Measurements from ENCODE around the gene ST6GALNAC2. TPM values are rescaled to one million over a fixed set of nuclear protein-coding genes. Genes with fewer than 3 reads are reported as not detected.
"Not testable (repeated sequence)": the region's sequence is repeated elsewhere in the genome, so short reads cannot be mapped to it uniquely, and the experiment has no call there.

The ST6GALNAC2 gene
- total RNA-seq, 4 donors from 2014 or later = 15.2 to 39.9 (median 29.5) TPM

GRCh38 chr17:76561799-76562268, 23.8 kb downstream of the ST6GALNAC2 start:
- no peaks in the 10 kb centered on the region for H3K9me3 ChIP-seq
- 41 to 47% methylated on average over 5 of the region's 5 CpGs for WGBS, 2 donors
- no peak for DNase-seq
- H3K27me3 ChIP-seq = no peaks in the 10 kb centered on the region
- peaks cover 15 to 77% (median 44%) of the 10 kb centered on the region in 3 donors for H3K4me1 ChIP-seq
- H3K4me3 ChIP-seq = peak overlapping the region in 2 of 4 donors; percentile 11 to 37
- TF ChIP-seq POLR2A (IDR thresholded peaks at IDR 0.05) (no peak), CTCF (IDR thresholded peaks at IDR 0.05) (no peak)
- H3K36me3 ChIP-seq = peaks cover 0 to 46% (median 10%) of the 10 kb centered on the region in 3 donors
- intact Hi-C loops (cut with DNase I) = no loop called here
- H3K27ac ChIP-seq = peak overlapping the region; percentile 58 to 95 (median 77)

GRCh38 chr17:76561332-76561731, 24.3 kb downstream of the ST6GALNAC2 start:
- Histone ChIP-seq H3K4me3 (peak overlapping the region in 2 of 4 donors; percentile 71 to 82), H3K9me3 (no peaks in the 10 kb centered on the region), H3K4me1 (peaks cover 15 to 77% (median 49%) of the 10 kb centered on the region in 3 donors), H3K27ac (peak overlapping the region; percentile 50 to 95 (median 77)), H3K27me3 (no peaks in the 10 kb centered on the region), H3K36me3 (peaks cover 0 to 41% (median 10%) of the 10 kb centered on the region in 3 donors)
- DNase-seq = no peak
- 16 to 24% methylated on average over 7 of the region's 7 CpGs for WGBS, 2 donors
- intact Hi-C loops (cut with DNase I) = no loop called here
- TF ChIP-seq CTCF (IDR thresholded peaks at IDR 0.05) (no peak), POLR2A (IDR thresholded peaks at IDR 0.05) (no peak)

- peak overlapping the region; percentile 60 to 95 (median 80) for H3K27ac ChIP-seq
- DNase-seq = no peak
- no peaks in the 10 kb centered on the region for H3K27me3 ChIP-seq
- H3K4me1 ChIP-seq = peaks cover 15 to 77% (median 50%) of the 10 kb centered on the region in 3 donors
- peaks cover 0 to 37% (median 10%) of the 10 kb centered on the region in 3 donors for H3K36me3 ChIP-seq
- H3K9me3 ChIP-seq = no peaks in the 10 kb centered on the region
- intact Hi-C loops (cut with DNase I) = no loop called here
- H3K4me3 ChIP-seq = peak overlapping the region in 2 of 4 donors; percentile 71 to 82
- WGBS, 2 donors = 33 to 51% methylated on average over 6 of the region's 6 CpGs
- TF ChIP-seq CTCF (IDR thresholded peaks at IDR 0.05) = no peak
- TF ChIP-seq POLR2A (IDR thresholded peaks at IDR 0.05) = no peak
Measured at GRCh38 chr17:76560877-76561221, 24.8 kb downstream of the ST6GALNAC2 start.

- Histone ChIP-seq H3K4me3 (peak overlapping the region in 2 of 4 donors; percentile 71 to 82), H3K27ac (peak overlapping the region; percentile 67 to 95 (median 94)), H3K36me3 (peaks cover 0 to 31% (median 10%) of the 10 kb centered on the region in 3 donors), H3K27me3 (no peaks in the 10 kb centered on the region), H3K9me3 (no peaks in the 10 kb centered on the region), H3K4me1 (peaks cover 15 to 77% (median 50%) of the 10 kb centered on the region in 3 donors)
- no peak for DNase-seq
- TF ChIP-seq CTCF (IDR thresholded peaks at IDR 0.05) (no peak), POLR2A (IDR thresholded peaks at IDR 0.05) (no peak)
- 33% methylated on average over 5 to 10 of the region's 10 CpGs for WGBS, 2 donors
- intact Hi-C loops (cut with DNase I) = no loop called here
Measured at GRCh38 chr17:76560036-76560876, 25.4 kb downstream of the ST6GALNAC2 start.

GRCh38 chr17:76559460-76559859, 26.2 kb downstream of the ST6GALNAC2 start:
- peaks cover 0 to 23% (median 10%) of the 10 kb centered on the region in 3 donors for H3K36me3 ChIP-seq
- intact Hi-C loops (cut with DNase I); H3K9me3 ChIP-seq; H3K27me3 ChIP-seq; DNase-seq: not testable (repeated sequence)
- 40 to 41% methylated on average over 4 to 7 of the region's 7 CpGs for WGBS, 2 donors
- H3K4me3 ChIP-seq = peak overlapping the region; percentile 71 to 82 (median 79)
- peak overlapping the region; percentile 10 to 95 (median 94) for H3K27ac ChIP-seq
- H3K4me1 ChIP-seq = peaks cover 15 to 77% (median 50%) of the 10 kb centered on the region in 3 donors
